Measurements from ENCODE around the gene CIT.

GRCh38 chr12:119836781-119837180 is 40.3 kb downstream of the CIT start:
- TF ChIP-seq CTCF (IDR thresholded peaks at IDR 0.05): no peak
- TF ChIP-seq POLR2AphosphoS5 (IDR thresholded peaks at IDR 0.05; ENCODE audit: insufficient read depth in 1 of 2, low read depth in 1 of 2): no peak

All from vagina (tissue), 2 donors.